HepG2 (cell line): Measurements from ENCODE around the gene RAB40C. TPM values are rescaled to one million over a fixed set of nuclear protein-coding genes. Genes with fewer than 3 reads are reported as not detected.

Experiments
- AGO1 ChIP-seq: fragments of 200-400 bp; formaldehyde crosslinking; IDR thresholded peaks from 2 replicates; pipeline ENCODE4 v1.6.1; 2017; ENCODE audit warnings: mild to moderate bottlenecking, low read depth, low read length, moderate library complexity; ENCODE audit not compliant: poor library complexity, severe bottlenecking
- BHLHE40 ChIP-seq: IDR thresholded peaks from 2 replicates; pipeline ENCODE4 v1.6.1; 2011; ENCODE audit warnings: low read length, improper control_type of control experiment
- GLMP ChIP-seq: sonication (generic); formaldehyde crosslinking; IDR thresholded peaks from 2 replicates; pipeline ENCODE4 v1.9.0; 2021; ENCODE audit warnings: missing genetic modification reagents, mild to moderate bottlenecking, borderline replicate concordance
- HDAC1 ChIP-seq: sonication (generic); formaldehyde crosslinking; IDR thresholded peaks from 2 replicates; pipeline ENCODE4 v1.5.1; 2020; ENCODE audit warnings: mild to moderate bottlenecking, missing genetic modification reagents
- HIC2 ChIP-seq: sonication (generic); formaldehyde crosslinking; IDR thresholded peaks from 2 replicates; pipeline ENCODE4 v1.9.0; 2022; ENCODE audit warnings: low read depth, missing genetic modification reagents
- RFX5 ChIP-seq: IDR thresholded peaks from 2 replicates; pipeline ENCODE4 v1.6.1; 2011; ENCODE audit warnings: low read depth, low read length, improper control_type of control experiment
- RFXANK ChIP-seq: IDR thresholded peaks from 2 replicates; pipeline ENCODE4 v1.6.1; 2016
- SP5 ChIP-seq: IDR thresholded peaks from 2 replicates; pipeline ENCODE4 v1.6.1; 2016; ENCODE audit warnings: low read depth, borderline replicate concordance
- TCF12 ChIP-seq, 2 experiments: fragments of 450-650 bp in 1 of 2; sonication (generic) in 1 of 2; formaldehyde crosslinking in 1 of 2; IDR thresholded peaks; 2 replicates each; pipeline versions ENCODE4 v1.6.1 to v1.8.0; 2017 to 2022; ENCODE audit warnings: antibody characterized with exemption in 1 of 2, mild to moderate bottlenecking in 1 of 2, missing genetic modification reagents in 1 of 2, moderate library complexity in 1 of 2
- ZBTB2 ChIP-seq: sonication (generic); formaldehyde crosslinking; IDR thresholded peaks from 2 replicates; pipeline ENCODE4 v1.8.0; 2022; ENCODE audit warnings: low read depth, missing genetic modification reagents
- ZNF138 ChIP-seq: sonication (generic); formaldehyde crosslinking; IDR thresholded peaks from 2 replicates; pipeline ENCODE4 v1.5.0; 2020; ENCODE audit warnings: mild to moderate bottlenecking, low read depth, missing genetic modification reagents
- ZNF318 ChIP-seq: sonication (generic); formaldehyde crosslinking; IDR thresholded peaks from 2 replicates; pipeline ENCODE4 v1.4.0; 2020; ENCODE audit warnings: mild to moderate bottlenecking, missing genetic modification reagents
- ZNF674 ChIP-seq: sonication (generic); formaldehyde crosslinking; IDR thresholded peaks from 2 replicates; pipeline ENCODE4 v1.5.0; 2020; ENCODE audit warnings: low read depth, mild to moderate bottlenecking, missing genetic modification reagents
- ZNF841 ChIP-seq: sonication (generic); formaldehyde crosslinking; IDR thresholded peaks from 2 replicates; pipeline ENCODE4 v1.8.1; 2023; ENCODE audit warnings: missing genetic modification reagents, borderline replicate concordance
- polyA plus RNA-seq, 8 experiments: library from polyadenylated mRNA; depleted of rRNA in 3 of 8; stranded (reverse) in 7 of 8; unstranded in 1 of 8; fragments of >200 nt; fragmentation: Illumina TruSeq in 4 of 8; extraction: Trizol in 4 of 8; gene quantifications; 2 replicates each; pipeline versions ENCODE4 v1.2.1 to v1.2.3, GENCODE V29; 2011 to 2016; ENCODE audit warnings: low read depth in 4 of 8, missing spikeins in 1 of 8, mixed read lengths in 1 of 8; ENCODE audit not compliant: insufficient read depth in 1 of 8
- total RNA-seq, 5 experiments: library from RNA; depleted of rRNA; stranded (reverse); fragments of >200 nt; fragmentation: Illumina TruSeq; extraction: Trizol; gene quantifications; 2 replicates each; pipeline ENCODE4 v1.2.3, GENCODE V29; 2016; ENCODE audit warnings: low read depth in 1 of 5

The RAB40C gene
- total and polyA plus RNA-seq, 2 of the 13 experiments (the other 11 are each of a cell fraction or from before 2014, with no cell fraction given) = 7.7 to 11.5 TPM

- TF ChIP-seq ZNF841 (CRISPR knock-in tag) = no peak
- no peak; the same call in 1 of the 2 replicates for TF ChIP-seq BHLHE40
- TF ChIP-seq RFXANK = no peak
- no peak for TF ChIP-seq ZNF138 (CRISPR knock-in tag)
- TF ChIP-seq ZBTB2 (CRISPR knock-in tag) = peak; percentile 85
- peak; percentile 49 for TF ChIP-seq AGO1
- TF ChIP-seq HDAC1 = 0 out of 2 replicates have a peak, but pooled peaks have one; percentile 36
- TF ChIP-seq ZNF318 (CRISPR knock-in tag) = no peak
- no peak for TF ChIP-seq HIC2 (CRISPR knock-in tag)
- TF ChIP-seq TCF12 (IDR thresholded peaks at IDR 0.05) = no peak
- TF ChIP-seq TCF12 (CRISPR knock-in tag; IDR thresholded peaks at IDR 0.05) = 0 out of 2 replicates have a peak, but pooled peaks have one; percentile 40
- no peak for TF ChIP-seq RFX5
- no peak for TF ChIP-seq ZNF674
- TF ChIP-seq GLMP (CRISPR knock-in tag) = no peak
- TF ChIP-seq SP5 (CRISPR knock-in tag) = peak; percentile 89
Observed at GRCh38 chr16:641326-642188, 51.7 kb downstream of the RAB40C start, which contains the start of gene MCRIP2 (continued).
